ENCODE measurements around the gene OR4K17.
"Not testable (repeated sequence)": the region's sequence is repeated elsewhere in the genome, so short reads cannot be mapped to it uniquely, and the experiment has no call there.

Gene OR4K17

GRCh38 chr14:20110438-20110837, at the start of gene OR4K17:
OR4K17 (plus strand) TSS chr14:20110739; CDS start chr14:20117500, 6,761 bp downstream.
- no peak for DNase-seq (ENCODE audit: low spot score)

GRCh38 chr14:20092050-20092449, 18.5 kb upstream of the OR4K17 start:
- no peak for DNase-seq (ENCODE audit: low spot score)

DNA sequence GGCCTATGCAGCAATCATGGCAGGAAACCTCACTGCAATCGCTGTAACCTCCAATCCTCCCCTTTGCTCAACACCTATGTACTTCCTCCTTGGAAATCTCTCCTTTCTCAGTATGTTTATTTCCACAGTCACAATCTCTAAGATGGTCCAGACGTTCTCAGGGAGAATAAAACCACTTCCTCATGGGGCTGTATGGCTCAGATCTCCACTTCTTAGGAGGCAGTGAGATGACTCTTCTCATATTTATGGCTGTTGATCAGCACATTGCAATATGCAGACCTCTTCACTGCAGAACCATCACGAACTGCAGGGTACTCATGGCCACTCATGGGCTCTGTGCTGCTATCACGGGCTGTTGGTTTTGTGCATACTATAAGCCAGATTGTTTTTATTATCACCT, 17.1 kb upstream of the OR4K17 start:
- no peak for DNase-seq (ENCODE audit: low spot score)

- not testable (repeated sequence) for DNase-seq (ENCODE audit: low spot score)
Observed at GRCh38 chr14:20098926-20099770, 11.4 kb upstream of the OR4K17 start.

DNA sequence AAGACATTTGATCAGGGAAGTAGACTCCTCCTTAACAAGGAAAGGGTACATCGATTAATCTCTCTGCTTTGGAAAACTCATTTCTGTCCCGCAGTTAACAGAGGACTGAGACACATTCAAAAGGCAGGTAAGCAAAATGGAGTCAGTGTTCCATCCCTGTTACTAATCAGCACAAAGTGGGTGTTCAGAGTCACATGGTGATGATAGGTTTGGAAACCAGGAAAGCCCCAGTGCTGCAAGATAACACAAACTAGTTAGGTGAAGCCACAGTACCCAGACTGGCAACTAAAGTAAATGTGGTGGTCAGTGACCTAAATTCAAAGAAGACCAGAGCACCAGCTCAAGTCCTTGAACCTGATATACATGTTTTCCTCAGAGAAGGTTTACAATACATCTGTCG, 1.8 kb downstream of the OR4K17 start:
- DNase-seq (ENCODE audit: low spot score), result no peak

DNA sequence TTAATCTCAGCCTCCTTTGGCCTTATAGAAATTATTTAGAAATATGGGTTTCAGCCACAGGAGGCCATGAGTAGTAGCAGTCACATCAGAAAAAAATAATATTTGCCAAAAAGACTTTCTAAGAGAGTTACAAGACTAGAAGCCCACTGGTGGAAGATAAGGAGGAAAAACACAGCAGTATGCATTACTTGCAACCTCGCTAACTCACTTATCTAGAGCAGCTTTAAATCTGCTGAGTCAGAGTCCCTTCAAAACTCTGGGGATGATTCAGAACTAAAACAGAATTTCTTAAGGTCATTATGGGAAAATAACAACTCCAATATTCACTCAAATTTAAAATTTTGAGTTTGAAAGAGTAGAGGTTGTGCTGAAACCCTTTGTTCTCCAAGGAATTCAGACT, 6.2 kb downstream of the OR4K17 start:
- no peak for DNase-seq (ENCODE audit: low spot score)

GRCh38 chr14:20118795-20119194, 8.3 kb downstream of the OR4K17 start:
- DNase-seq (ENCODE audit: low spot score), result no peak

DNA sequence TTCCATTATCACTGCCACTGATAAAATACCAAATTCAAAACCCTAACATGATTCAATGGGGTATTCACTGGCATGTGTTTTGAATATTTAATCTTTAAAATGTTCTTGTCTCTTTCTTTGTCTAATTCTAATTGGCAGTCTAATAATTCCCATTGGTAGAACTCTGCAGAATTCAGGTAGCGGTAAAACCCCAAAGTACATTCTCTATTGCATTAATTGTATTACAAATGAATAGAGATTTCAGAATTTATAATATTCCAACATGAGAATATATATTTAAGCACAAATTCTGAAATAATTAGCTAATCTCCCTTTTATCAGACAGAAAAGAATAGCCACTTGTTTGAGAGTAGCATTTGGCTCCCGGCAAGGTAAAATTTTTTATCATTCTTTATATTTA, 28.0 kb downstream of the OR4K17 start, which contains the start of gene OR4N5:
OR4N5 (plus strand) TSS at position 301 of the 400 bp plus-strand sequence. CDS start 4,916 bp downstream, outside the sequence.
- DNase-seq (ENCODE audit: low spot score), result no peak

- DNase-seq (ENCODE audit: low spot score), result no peak
Observed at GRCh38 chr14:20143911-20144310, 33.4 kb downstream of the OR4K17 start.

GRCh38 chr14:20144820-20145219, 34.3 kb downstream of the OR4K17 start:
- DNase-seq (ENCODE audit: low spot score), result no peak

DNA sequence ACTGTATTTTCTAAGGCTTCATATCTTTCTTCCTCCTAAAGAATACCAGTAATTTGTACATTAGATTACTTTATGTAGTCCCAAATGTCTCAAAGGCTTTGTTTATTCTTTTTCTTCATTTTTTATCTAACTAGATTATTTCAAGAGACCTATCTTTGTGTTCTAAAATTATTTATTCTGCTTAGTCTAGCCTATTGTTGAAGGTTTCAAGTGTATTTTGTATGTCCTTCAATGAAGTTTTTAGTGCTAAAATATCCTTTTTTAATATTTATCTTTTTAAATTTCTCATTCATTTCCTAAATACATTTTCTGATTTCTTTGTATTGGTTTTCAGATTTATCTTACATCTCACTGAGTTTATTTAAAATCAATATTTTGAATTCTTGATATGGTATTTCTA, 53.9 kb downstream of the OR4K17 start:
- DNase-seq (ENCODE audit: low spot score), result no peak

DNA sequence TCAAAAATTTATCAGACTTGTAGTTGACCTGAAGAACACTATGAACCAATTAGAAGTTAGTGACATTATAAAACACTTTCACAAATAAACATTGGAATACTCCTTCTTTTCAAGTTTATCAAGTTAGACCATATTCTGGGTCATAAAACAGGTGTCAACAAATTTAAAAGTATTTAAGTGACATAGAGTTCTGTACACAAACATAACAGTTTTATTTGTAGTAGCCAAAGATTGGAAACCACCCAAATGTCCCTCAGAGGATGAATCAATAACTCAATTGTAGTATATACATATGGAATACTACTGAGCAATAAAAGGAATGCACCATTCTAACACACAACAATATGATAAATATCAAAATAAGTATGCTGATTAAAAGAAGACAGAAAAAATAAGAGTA, 56.6 kb downstream of the OR4K17 start:
- DNase-seq (ENCODE audit: low spot score), result no peak

DNA sequence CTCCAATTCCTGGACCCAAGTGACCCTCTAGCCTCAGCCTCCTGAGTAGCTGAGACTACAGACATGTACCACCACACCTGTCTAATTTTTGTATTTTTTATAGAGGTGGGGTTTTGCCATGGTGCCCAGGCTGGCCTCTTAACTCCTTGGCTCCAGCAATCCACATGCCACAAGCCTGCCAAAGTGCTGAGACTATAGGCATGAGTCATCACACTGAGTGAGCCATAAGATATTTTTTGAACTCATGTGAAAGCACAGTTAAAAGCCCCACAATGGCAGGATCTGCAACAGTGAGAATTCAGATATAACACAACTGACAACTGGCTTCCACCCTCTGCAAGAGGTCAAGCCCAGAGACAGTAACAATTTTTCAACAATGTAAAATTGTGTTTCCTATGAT, 59.3 kb downstream of the OR4K17 start:
- not testable (repeated sequence) for DNase-seq (ENCODE audit: low spot score)
